Mesenchymal stem cell (in vitro differentiated cells and primary cell): ENCODE results near the gene PLVAP.
A peak's percentile ranks its signal among the peaks of the same experiment; 100 is the strongest.

Source experiments
- DNase-seq: peaks from one replicate; pipeline ENCODE4 v3.0.0-alpha.2; 2013
- H2AFZ ChIP-seq: one replicate; pipeline ENCODE4 v1.6.1; 2013; ENCODE audit warnings: low read depth, mild to moderate bottlenecking, control low read depth, inconsistent platforms, low read length, moderate library complexity
- H2AK5ac ChIP-seq: 2 replicates; pipeline ENCODE4 v1.6.1; 2013; ENCODE audit warnings: low read length, moderate library complexity, mild to moderate bottlenecking, inconsistent platforms; ENCODE audit not compliant: severe bottlenecking
- H2BK120ac ChIP-seq: one replicate; pipeline ENCODE4 v1.6.1; 2013; ENCODE audit warnings: low read depth, mild to moderate bottlenecking, inconsistent platforms, low read length, moderate library complexity
- H2BK12ac ChIP-seq, 2 experiments: one replicate each; pipeline ENCODE4 v1.6.1; 2013; ENCODE audit warnings: inconsistent platforms in 2 of 2, low read length in 2 of 2, mild to moderate bottlenecking in 2 of 2, moderate library complexity in 2 of 2, control low read depth in 1 of 2
- H2BK15ac ChIP-seq: one replicate; pipeline ENCODE4 v1.6.1; 2013; ENCODE audit warnings: mild to moderate bottlenecking, low read depth, inconsistent platforms; ENCODE audit not compliant: poor library complexity, severe bottlenecking
- H2BK5ac ChIP-seq: 2 replicates; pipeline ENCODE4 v1.6.1; 2013; ENCODE audit warnings: low read depth, mild to moderate bottlenecking, low read length, control low read depth, inconsistent platforms; ENCODE audit not compliant: poor library complexity, severe bottlenecking
- H3K14ac ChIP-seq, 2 experiments: one replicate each; pipeline ENCODE4 v1.6.1; 2013; ENCODE audit warnings: inconsistent platforms in 2 of 2, low read length in 2 of 2, control low read depth in 1 of 2, mild to moderate bottlenecking in 1 of 2, moderate library complexity in 1 of 2
- H3K18ac ChIP-seq, 2 experiments: one replicate each; pipeline ENCODE4 v1.6.1; 2013; ENCODE audit warnings: inconsistent platforms in 2 of 2, low read length in 2 of 2, control low read depth in 1 of 2, low read depth in 1 of 2, mild to moderate bottlenecking in 1 of 2
- H3K23ac ChIP-seq, 2 experiments: one replicate each; pipeline ENCODE4 v1.6.1; 2013; ENCODE audit warnings: inconsistent platforms in 2 of 2, low read length in 2 of 2, mild to moderate bottlenecking in 2 of 2, moderate library complexity in 2 of 2, control low read depth in 1 of 2
- H3K27ac ChIP-seq: 2 replicates; pipeline ENCODE4 v1.5.1; 2013; ENCODE audit warnings: mild to moderate bottlenecking, moderate library complexity, low read length, control low read depth, inconsistent platforms; ENCODE audit not compliant: poor library complexity, severe bottlenecking
- H3K27me3 ChIP-seq, 2 experiments: 2 replicates each; pipeline versions ENCODE4 v1.6.1 to v1.7.0; 2013; ENCODE audit warnings: low read length in 2 of 2, mild to moderate bottlenecking in 2 of 2, moderate library complexity in 2 of 2, control low read depth in 1 of 2, inconsistent platforms in 1 of 2; ENCODE audit not compliant: control insufficient read depth in 1 of 2, insufficient read depth in 1 of 2
- H3K36me3 ChIP-seq, 2 experiments: 2 replicates each; pipeline versions ENCODE4 v1.6.1 to v1.7.0; 2013; ENCODE audit warnings: low read length in 2 of 2, control low read depth in 1 of 2, inconsistent platforms in 1 of 2, low read depth in 1 of 2, mild to moderate bottlenecking in 1 of 2; ENCODE audit not compliant: insufficient read depth in 2 of 2, control insufficient read depth in 1 of 2
- H3K4ac ChIP-seq, 2 experiments: one replicate each; pipeline ENCODE4 v1.6.1; 2013; ENCODE audit warnings: inconsistent platforms in 2 of 2, low read length in 2 of 2, mild to moderate bottlenecking in 2 of 2, moderate library complexity in 2 of 2, control low read depth in 1 of 2, low read depth in 1 of 2
- H3K4me1 ChIP-seq: 2 replicates; pipeline ENCODE4 v1.6.1; 2013; ENCODE audit warnings: low read depth, low read length, control low read depth; ENCODE audit not compliant: control insufficient read depth, insufficient read depth
- H3K4me2 ChIP-seq: 2 replicates; pipeline ENCODE4 v1.6.1; 2013; ENCODE audit warnings: low read length, mild to moderate bottlenecking, inconsistent platforms; ENCODE audit not compliant: poor library complexity, severe bottlenecking
- H3K4me3 ChIP-seq, 2 experiments: 2 replicates each; pipeline versions ENCODE4 v1.5.1 to v1.7.0; 2013; ENCODE audit warnings: low read length in 2 of 2, mild to moderate bottlenecking in 2 of 2, control low read depth in 1 of 2, low read depth in 1 of 2; ENCODE audit not compliant: insufficient read depth in 1 of 2
- H3K79me1 ChIP-seq: replicated peaks from 2 replicates; pipeline ENCODE4 v1.6.1; 2013; ENCODE audit warnings: mild to moderate bottlenecking, control low read depth, low read length, inconsistent platforms; ENCODE audit not compliant: poor library complexity, severe bottlenecking
- H3K9ac ChIP-seq: 2 replicates; pipeline ENCODE4 v1.7.0; 2013; ENCODE audit warnings: mild to moderate bottlenecking, low read length, moderate library complexity
- H3K9me3 ChIP-seq: 2 replicates; pipeline ENCODE4 v1.7.0; 2013; ENCODE audit warnings: mild to moderate bottlenecking, low read length; ENCODE audit not compliant: control insufficient read depth
- H4K8ac ChIP-seq: one replicate; pipeline ENCODE4 v1.6.1; 2013; ENCODE audit warnings: inconsistent platforms, mild to moderate bottlenecking, low read length, moderate library complexity
- H4K91ac ChIP-seq: one replicate; pipeline ENCODE4 v1.6.1; 2013; ENCODE audit warnings: mild to moderate bottlenecking, low read length, inconsistent platforms
- WGBS: methylation state at CpG from one replicate; pipeline ENCODE4 v1.1.7; 2013; ENCODE audit warnings: mixed read lengths; 5-methylcytosine and 5-hydroxymethylcytosine counted together

Gene PLVAP

GRCh38 chr19:17305517-17306284 is 71.4 kb downstream of the PLVAP start, which contains the start of gene MRPL34:
MRPL34 (plus strand) TSS chr19:17305872; CDS start chr19:17305893, 21 bp downstream.
- Histone ChIP-seq H3K4me2 (peak within 1 kb of the TSS; percentile 78), H3K9ac (peak within 1 kb of the TSS; percentile 94), H3K27me3 (no peaks in the 10 kb centered on the region), H2BK5ac (peak within 1 kb of the TSS; percentile 53), H3K14ac (peak within 1 kb of the TSS in 1 of 2 experiments; percentile 94), H4K91ac (peak within 1 kb of the TSS; percentile 96), H3K27ac (peak within 1 kb of the TSS; percentile 91), H2AK5ac (peak within 1 kb of the TSS; percentile 36), H4K8ac (peak within 1 kb of the TSS; percentile 83), H3K4me3 (peak within 1 kb of the TSS; percentile 80 to 95), H2AFZ (peak within 1 kb of the TSS; percentile 80), H2BK12ac (peak within 1 kb of the TSS; percentile 61 to 86), H3K36me3 (peaks cover 0 to 14% of the 10 kb centered on the region in 2 experiments), H3K79me1 (peaks cover 28% of the 10 kb centered on the region), H2BK120ac (peak within 1 kb of the TSS; percentile 27), H3K9me3 (no peaks in the 10 kb centered on the region), H2BK15ac (peak within 1 kb of the TSS; percentile 95), H3K18ac (peak within 1 kb of the TSS; percentile 90 to 96), H3K4me1 (peaks cover 38% of the 10 kb centered on the region), H3K23ac (peak within 1 kb of the TSS; percentile 64 to 98), H3K4ac (peak within 1 kb of the TSS; percentile 62 to 82)
- peak; percentile 98 for DNase-seq
- 1% methylated on average over 53 of the region's 55 CpGs for WGBS

- 4% methylated on average over 7 of the region's 7 CpGs for WGBS
- peaks cover 31% of the 10 kb centered on the region for H3K79me1 ChIP-seq
Measured at GRCh38 chr19:17305216-17305516, 72.0 kb downstream of the PLVAP start.

GRCh38 chr19:17304386-17305215 is 72.5 kb downstream of the PLVAP start:
- WGBS, result 92% methylated on average over 12 of the region's 12 CpGs

More at GRCh38 chr19:17305216-17305516, 72.0 kb downstream of the PLVAP start:
- Histone ChIP-seq H2BK12ac (no peak overlapping the region), H4K8ac (peak overlapping the region; percentile 62), H2BK5ac (no peak overlapping the region), H3K9me3 (no peaks in the 10 kb centered on the region), H3K4me2 (no peak overlapping the region), H3K27me3 (no peaks in the 10 kb centered on the region), H2BK120ac (no peak overlapping the region), H3K18ac (no peak overlapping the region), H2AFZ (peak overlapping the region; percentile 62), H3K36me3 (peaks cover 0 to 19% of the 10 kb centered on the region in 2 experiments), H4K91ac (no peak overlapping the region), H3K4ac (no peak overlapping the region), H3K4me3 (peak overlapping the region in 1 of 2 experiments; percentile 95), H3K27ac (peak overlapping the region; percentile 78), H3K23ac (no peak overlapping the region), H2AK5ac (no peak overlapping the region), H3K4me1 (peaks cover 33% of the 10 kb centered on the region), H3K9ac (peak overlapping the region; percentile 94), H3K14ac (no peak overlapping the region), H2BK15ac (no peak overlapping the region)
- no peak for DNase-seq

GRCh38 chr19:17303940-17304267 is 73.2 kb downstream of the PLVAP start:
- Histone ChIP-seq H2AK5ac (peak overlapping the region; percentile 89), H3K14ac (no peak overlapping the region), H2BK120ac (no peak overlapping the region), H2BK15ac (no peak overlapping the region), H3K23ac (no peak overlapping the region), H3K4me2 (no peak overlapping the region), H3K27ac (no peak overlapping the region), H4K91ac (no peak overlapping the region), H3K4me3 (peak overlapping the region in 1 of 2 experiments; percentile 77), H4K8ac (peak overlapping the region; percentile 95), H3K27me3 (no peaks in the 10 kb centered on the region), H3K79me1 (peaks cover 34% of the 10 kb centered on the region), H3K9me3 (no peaks in the 10 kb centered on the region), H2BK12ac (peak overlapping the region in 1 of 2 experiments; percentile 48), H3K36me3 (peaks cover 0 to 26% of the 10 kb centered on the region in 2 experiments), H2AFZ (no peak overlapping the region), H3K4me1 (peaks cover 31% of the 10 kb centered on the region), H2BK5ac (no peak overlapping the region), H3K9ac (peak overlapping the region; percentile 17), H3K18ac (no peak overlapping the region), H3K4ac (peak overlapping the region in 1 of 2 experiments; percentile 45)
- WGBS, result 89% methylated on average over 12 of the region's 12 CpGs
- DNase-seq, result no peak

More at GRCh38 chr19:17304386-17305215, 72.5 kb downstream of the PLVAP start:
- no peak overlapping the region for H3K4me2 ChIP-seq
- H2AK5ac ChIP-seq, result peak overlapping the region; percentile 36
- no peak overlapping the region for H2BK5ac ChIP-seq
- no peak overlapping the region for H2AFZ ChIP-seq
- H3K18ac ChIP-seq, result peak overlapping the region in 1 of 2 experiments; percentile 50
- H4K91ac ChIP-seq, result no peak overlapping the region
- no peak overlapping the region for H2BK15ac ChIP-seq
- H3K27me3 ChIP-seq, result no peaks in the 10 kb centered on the region
- peak overlapping the region in 1 of 2 experiments; percentile 95 for H3K4me3 ChIP-seq
- no peak overlapping the region for H2BK120ac ChIP-seq
- H3K79me1 ChIP-seq, result peaks cover 33% of the 10 kb centered on the region
- H3K14ac ChIP-seq, result no peak overlapping the region
- no peaks in the 10 kb centered on the region for H3K9me3 ChIP-seq
- peak overlapping the region; percentile 34 to 86 for H2BK12ac ChIP-seq
- peak overlapping the region; percentile 94 for H3K9ac ChIP-seq
- H4K8ac ChIP-seq, result no peak overlapping the region
- no peak overlapping the region for H3K23ac ChIP-seq
- H3K27ac ChIP-seq, result peak overlapping the region; percentile 78
- H3K4ac ChIP-seq, result peak overlapping the region in 1 of 2 experiments; percentile 62
- DNase-seq, result no peak
- peaks cover 32% of the 10 kb centered on the region for H3K4me1 ChIP-seq
- H3K36me3 ChIP-seq, result peaks cover 0 to 24% of the 10 kb centered on the region in 2 experiments
